Progenitor cell of endocrine pancreas (in vitro differentiated cells): ENCODE data around the gene SOWAHA. TPM values are rescaled to one million over a fixed set of nuclear protein-coding genes. Genes with fewer than 3 reads are reported as not detected.

Source experiments
- DNase-seq: peaks from one replicate; pipeline ENCODE4 v3.0.0; 2021; ENCODE audit warnings: low spot score; ENCODE audit not compliant: unreplicated experiment
- H3K27ac Mint-ChIP-seq: 2 replicates; pipeline ENCODE4 v1.8.0; 2021; ENCODE audit warnings: mild to moderate bottlenecking, moderate library complexity, mixed read lengths
- H3K27me3 Mint-ChIP-seq: 2 replicates; pipeline ENCODE4 v1.8.0; 2021; ENCODE audit warnings: mixed read lengths
- H3K36me3 Mint-ChIP-seq: 2 replicates; pipeline ENCODE4 v1.8.0; 2022; ENCODE audit warnings: mixed read lengths; ENCODE audit not compliant: insufficient read depth
- H3K4me1 Mint-ChIP-seq: 2 replicates; pipeline ENCODE4 v1.8.0; 2021; ENCODE audit warnings: low read depth, mixed read lengths
- H3K4me3 Mint-ChIP-seq: 2 replicates; pipeline ENCODE4 v1.8.0; 2021; ENCODE audit warnings: low read depth, mild to moderate bottlenecking, moderate library complexity, mixed read lengths
- H3K9me3 Mint-ChIP-seq: 2 replicates; pipeline ENCODE4 v1.8.0; 2021; ENCODE audit warnings: low read depth, mixed read lengths
- total RNA-seq: library from RNA; stranded (reverse); gene quantifications from 2 replicates; pipeline ENCODE4 v1.2.1, GENCODE V29; 2021
- TF ChIP-seq, protein P1 (sequence below): fragments of 200-600 bp; sonication (generic); IDR thresholded peaks from one replicate; pipeline ENCODE4 v1.5.0; 2021; ENCODE audit warnings: antibody characterized with exemption, mild to moderate bottlenecking; ENCODE audit not compliant: unreplicated experiment

SOWAHA gene
- total RNA-seq, 1 donor from 2014 or later, result 1.3 TPM

DNA sequence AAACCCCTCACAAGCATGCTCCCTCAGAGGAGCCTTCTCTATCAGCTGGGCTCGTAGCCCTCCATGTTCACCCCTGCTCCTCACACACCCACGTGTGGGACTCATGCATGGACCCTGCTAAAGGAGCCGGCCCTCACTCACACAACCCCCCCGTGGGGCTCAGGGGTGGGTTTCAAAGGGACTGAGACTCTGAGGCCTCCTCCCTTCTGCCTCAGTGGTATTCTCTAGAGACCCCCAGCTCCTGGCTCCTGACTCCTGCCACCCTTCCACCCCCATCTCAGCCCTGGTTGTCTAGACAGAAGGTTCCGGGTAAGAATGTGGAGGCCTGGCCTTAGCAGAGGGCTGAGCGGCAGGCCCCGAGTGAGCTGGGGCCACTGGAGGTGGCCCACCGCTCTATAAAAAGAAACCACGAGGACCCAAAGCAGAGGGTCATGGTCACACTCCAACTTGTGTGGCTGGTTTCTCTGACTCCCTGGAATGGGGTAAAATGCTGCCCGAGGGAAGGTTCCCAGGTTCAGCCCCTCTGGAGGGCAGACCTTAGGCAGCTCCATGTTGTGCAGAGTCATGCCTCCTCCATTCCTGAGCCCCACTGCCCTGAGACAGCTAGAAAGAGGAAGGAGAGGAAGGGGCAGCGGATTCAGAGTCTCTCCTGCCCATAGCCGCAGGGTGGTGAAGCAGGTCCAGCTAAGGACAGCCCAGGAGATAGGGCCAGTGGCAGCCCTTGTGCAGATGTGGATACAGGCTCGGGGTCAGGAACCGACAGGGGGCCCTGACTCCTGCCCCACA is 46.9 kb upstream of the SOWAHA start:
- Mint-ChIP-seq H3K9me3 (no peaks in the 10 kb centered on the region), H3K4me1 (no peaks in the 10 kb centered on the region), H3K27me3 (no peaks in the 10 kb centered on the region), H3K27ac (no peak overlapping the region), H3K4me3 (no peak overlapping the region), H3K36me3 (peaks cover 9% of the 10 kb centered on the region)
- TF ChIP-seq, protein P1, sequence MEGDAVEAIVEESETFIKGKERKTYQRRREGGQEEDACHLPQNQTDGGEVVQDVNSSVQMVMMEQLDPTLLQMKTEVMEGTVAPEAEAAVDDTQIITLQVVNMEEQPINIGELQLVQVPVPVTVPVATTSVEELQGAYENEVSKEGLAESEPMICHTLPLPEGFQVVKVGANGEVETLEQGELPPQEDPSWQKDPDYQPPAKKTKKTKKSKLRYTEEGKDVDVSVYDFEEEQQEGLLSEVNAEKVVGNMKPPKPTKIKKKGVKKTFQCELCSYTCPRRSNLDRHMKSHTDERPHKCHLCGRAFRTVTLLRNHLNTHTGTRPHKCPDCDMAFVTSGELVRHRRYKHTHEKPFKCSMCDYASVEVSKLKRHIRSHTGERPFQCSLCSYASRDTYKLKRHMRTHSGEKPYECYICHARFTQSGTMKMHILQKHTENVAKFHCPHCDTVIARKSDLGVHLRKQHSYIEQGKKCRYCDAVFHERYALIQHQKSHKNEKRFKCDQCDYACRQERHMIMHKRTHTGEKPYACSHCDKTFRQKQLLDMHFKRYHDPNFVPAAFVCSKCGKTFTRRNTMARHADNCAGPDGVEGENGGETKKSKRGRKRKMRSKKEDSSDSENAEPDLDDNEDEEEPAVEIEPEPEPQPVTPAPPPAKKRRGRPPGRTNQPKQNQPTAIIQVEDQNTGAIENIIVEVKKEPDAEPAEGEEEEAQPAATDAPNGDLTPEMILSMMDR, result no peak
- DNase-seq, result no peak

DNA sequence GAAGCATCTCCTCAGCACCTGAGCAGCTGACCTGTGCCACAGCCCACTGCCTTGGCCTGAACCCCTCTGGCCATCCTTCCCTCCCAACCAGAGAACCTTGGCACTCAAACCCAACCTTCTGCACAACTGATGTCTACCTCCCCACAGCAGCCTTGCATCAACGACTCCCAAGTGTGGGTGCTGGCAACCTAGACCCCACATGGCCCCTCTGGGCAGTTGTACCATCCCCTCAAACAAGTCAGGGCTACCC is 46.4 kb upstream of the SOWAHA start:
- TF ChIP-seq, protein P1, result no peak
- H3K4me1 Mint-ChIP-seq, result peaks cover 1% of the 10 kb centered on the region
- peaks cover 9% of the 10 kb centered on the region for H3K36me3 Mint-ChIP-seq
- no peak overlapping the region for H3K27ac Mint-ChIP-seq
- H3K27me3 Mint-ChIP-seq, result no peaks in the 10 kb centered on the region
- H3K4me3 Mint-ChIP-seq, result no peak overlapping the region
- no peaks in the 10 kb centered on the region for H3K9me3 Mint-ChIP-seq
- DNase-seq, result no peak

DNA sequence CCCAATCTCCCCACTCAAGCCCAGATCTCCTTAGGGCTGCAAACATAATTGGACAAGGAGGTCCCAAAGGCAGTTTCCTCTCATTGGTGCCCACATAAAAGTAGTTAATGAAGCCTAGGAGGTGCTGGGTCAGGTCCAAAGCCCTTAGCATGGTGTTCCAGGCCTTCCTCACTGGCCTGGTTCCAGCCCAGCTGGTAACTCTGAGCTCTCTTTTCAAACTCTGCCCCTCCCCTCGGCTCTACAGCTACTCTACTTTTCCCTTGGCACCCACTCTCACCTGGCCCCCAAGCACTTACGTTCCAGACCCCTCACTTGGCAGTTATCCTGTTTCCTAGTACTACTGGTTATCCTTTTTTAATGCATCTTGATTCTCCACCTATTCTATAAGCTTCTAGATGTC is 46.0 kb upstream of the SOWAHA start:
- TF ChIP-seq, protein P1, result no peak
- Mint-ChIP-seq H3K4me1 (peaks cover 1% of the 10 kb centered on the region), H3K27me3 (no peaks in the 10 kb centered on the region), H3K36me3 (peaks cover 9% of the 10 kb centered on the region), H3K9me3 (no peaks in the 10 kb centered on the region), H3K4me3 (no peak overlapping the region), H3K27ac (peak overlapping the region; percentile 42)
- no peak for DNase-seq

DNA sequence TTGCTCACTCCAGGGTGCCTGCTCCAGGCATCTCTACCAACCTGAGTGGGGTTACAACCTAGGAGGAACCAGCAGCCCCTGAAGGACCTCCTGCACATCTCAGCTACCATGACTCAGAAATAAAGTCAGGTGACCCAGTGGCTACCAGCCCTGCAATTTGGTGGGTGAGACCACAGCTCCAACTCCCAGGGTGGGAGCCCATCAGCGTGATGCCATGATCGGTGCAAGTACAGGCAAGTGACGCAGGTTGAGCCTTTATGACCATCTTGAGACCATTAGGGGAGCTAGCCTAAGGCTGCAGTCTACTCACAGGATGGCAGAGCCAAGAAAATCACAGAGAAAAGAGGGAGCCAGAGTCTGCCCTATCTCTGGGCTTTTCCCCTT is 44.6 kb upstream of the SOWAHA start:
- Mint-ChIP-seq H3K9me3 (no peaks in the 10 kb centered on the region), H3K4me3 (no peak overlapping the region), H3K36me3 (peaks cover 2% of the 10 kb centered on the region), H3K27ac (no peak overlapping the region), H3K4me1 (peaks cover 1% of the 10 kb centered on the region), H3K27me3 (no peaks in the 10 kb centered on the region)
- TF ChIP-seq, protein P1, result no peak
- no peak for DNase-seq

DNA sequence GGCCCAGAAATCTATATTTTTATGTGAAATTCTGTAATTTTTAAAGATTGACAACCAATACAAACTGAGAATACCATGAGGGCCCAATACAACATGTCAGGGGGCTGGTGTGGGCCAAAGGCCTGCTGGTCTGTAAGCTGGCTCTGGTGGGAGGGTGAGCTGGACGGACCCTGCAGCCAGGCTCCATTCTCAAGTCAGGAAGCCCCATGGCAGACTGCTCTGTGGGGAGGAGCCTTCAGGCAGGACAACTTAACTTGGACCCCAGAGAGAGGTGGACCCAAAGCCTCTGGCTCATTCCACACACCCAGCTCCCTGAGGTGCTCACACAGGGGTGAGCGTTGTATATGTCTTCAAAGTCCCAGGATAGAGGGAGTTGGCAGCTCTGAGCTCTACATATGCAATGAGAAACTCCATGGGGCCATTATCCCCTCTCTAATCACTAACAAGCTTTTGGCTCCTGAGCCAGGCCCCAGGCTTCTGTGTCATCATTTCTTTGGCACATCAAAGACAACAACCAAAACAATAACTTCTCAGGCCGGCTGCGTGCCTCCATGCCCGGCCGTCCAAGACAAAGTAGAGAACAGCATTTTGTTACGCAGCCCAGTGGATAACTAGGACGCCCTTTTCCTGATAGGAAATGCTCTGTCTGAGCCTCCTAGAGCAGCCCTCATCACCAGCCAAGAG is 42.5 kb upstream of the SOWAHA start:
- Mint-ChIP-seq H3K27ac (no peak overlapping the region), H3K4me1 (peaks cover 5% of the 10 kb centered on the region), H3K4me3 (no peak overlapping the region), H3K27me3 (no peaks in the 10 kb centered on the region), H3K36me3 (no peaks in the 10 kb centered on the region), H3K9me3 (no peaks in the 10 kb centered on the region)
- TF ChIP-seq, protein P1, result no peak
- no peak for DNase-seq
